DMS79 (cell line): ENCODE data around the gene SRF.

ENCODE experiments used
- DNase-seq: peaks from one replicate; lab custom pipeline; 2025; lab: John Stamatoyannopoulos, UW

Gene SRF

GRCh38 chr6:43147691-43148477 lies 23.2 kb upstream of the SRF start:
- DNase-seq = no peak

GRCh38 chr6:43149265-43149664 lies 21.8 kb upstream of the SRF start:
- no peak for DNase-seq

GRCh38 chr6:43150051-43150751 lies 20.9 kb upstream of the SRF start:
- DNase-seq = peak; percentile 59

- no peak for DNase-seq
Observed at GRCh38 chr6:43159599-43159998, 11.5 kb upstream of the SRF start.

GRCh38 chr6:43163899-43164298 lies 7.2 kb upstream of the SRF start:
- no peak for DNase-seq

GRCh38 chr6:43170417-43170930 lies 595 bp upstream of the SRF start:
- peak; percentile 87 for DNase-seq

GRCh38 chr6:43171707-43172103 lies 636 bp downstream of the SRF start:
- no peak for DNase-seq

GRCh38 chr6:43172104-43173007 lies 1.3 kb downstream of the SRF start:
- DNase-seq = peak; percentile 8

- DNase-seq = no peak
Observed at GRCh38 chr6:43173591-43174262, 2.7 kb downstream of the SRF start.

GRCh38 chr6:43174263-43175112 lies 3.4 kb downstream of the SRF start:
- no peak for DNase-seq

GRCh38 chr6:43175676-43176422 lies 4.8 kb downstream of the SRF start:
- DNase-seq = no peak

- no peak for DNase-seq
Observed at GRCh38 chr6:43176423-43176786, 5.3 kb downstream of the SRF start.

GRCh38 chr6:43178150-43178549 lies 7.1 kb downstream of the SRF start:
- no peak for DNase-seq

GRCh38 chr6:43178951-43179830 lies 8.1 kb downstream of the SRF start:
- no peak for DNase-seq

- no peak for DNase-seq
Observed at GRCh38 chr6:43180058-43180457, 9.0 kb downstream of the SRF start.

GRCh38 chr6:43180985-43181384 lies 9.9 kb downstream of the SRF start:
- no peak for DNase-seq

GRCh38 chr6:43181621-43181941 lies 10.5 kb downstream of the SRF start:
- DNase-seq = no peak

GRCh38 chr6:43181942-43182860 lies 11.1 kb downstream of the SRF start, which contains the start of gene CUL9:
Gene CUL9 (plus strand): TSS chr6:43182196. CDS start chr6:43184311, 2,115 bp downstream.
- peak; percentile 59 for DNase-seq
